ENCODE measurements around the gene RNF220. TPM values are rescaled to one million over a fixed set of nuclear protein-coding genes. Genes with fewer than 3 reads are reported as not detected.
A peak's percentile ranks its signal among the peaks of the same experiment; 100 is the strongest.

Gene RNF220
- total and polyA plus RNA-seq, 2 of the 13 experiments (the other 11 are each of a cell fraction or from before 2014, with no cell fraction given): 48.2 to 72.1 TPM

DNA sequence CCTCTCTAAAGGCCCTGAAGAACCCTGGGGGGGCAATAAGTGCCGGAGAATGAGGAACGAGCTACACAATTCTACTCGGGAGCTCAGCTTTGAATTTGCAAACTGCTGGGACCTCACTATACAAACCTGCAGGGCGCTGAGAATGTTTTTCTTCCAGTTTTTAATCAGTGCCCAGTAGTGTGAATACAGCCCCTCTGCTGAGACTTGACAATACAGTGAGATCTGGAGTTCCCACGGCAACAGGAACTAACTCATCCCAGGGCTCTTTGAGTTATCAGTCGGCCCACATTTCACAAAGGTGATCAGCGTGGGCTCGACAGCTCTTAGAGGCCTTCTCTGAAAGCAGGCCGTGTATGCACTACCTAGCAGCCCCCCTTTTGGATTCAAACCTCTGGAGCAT, 227.5 kb downstream of the RNF220 start:
- Histone ChIP-seq H3K27me3 (ENCODE audit: control insufficient read depth in 1 of 2, insufficient read depth in 2 of 2, low read length in 2 of 2) (no peaks in the 10 kb centered on the region), H3K9me3 (ENCODE audit: low read length) (no peaks in the 10 kb centered on the region), H3K4me2 (ENCODE audit: low read depth, low read length) (peak overlapping the region; percentile 92), H2AFZ (ENCODE audit: low read length) (no peak overlapping the region), H3K79me2 (ENCODE audit: insufficient read depth, low read length) (peaks cover 21% of the 10 kb centered on the region), H4K20me1 (ENCODE audit: insufficient read depth, low read length) (no peaks in the 10 kb centered on the region), H3K9ac (ENCODE audit: insufficient read depth, low read depth, low read length) (peak overlapping the region; percentile 73), H3K27ac (ENCODE audit: extremely low read length, insufficient read depth, low read length) (peak overlapping the region; percentile 97), H3K4me3 (replicated peaks in 1 of 3; ENCODE audit: insufficient read depth in 1 of 3, low read depth in 2 of 3, low read length in 3 of 3) (peak overlapping the region; percentile 66 to 85 (median 76)), H3K36me3 (replicated peaks in 1 of 2; ENCODE audit: control insufficient read depth in 1 of 2, insufficient read depth in 2 of 2, low read length in 2 of 2) (peaks cover 29 to 47% of the 10 kb centered on the region in 2 experiments), H3K4me1 (ENCODE audit: insufficient read depth, low read length) (peaks cover 38% of the 10 kb centered on the region)
- ATAC-seq (peak; percentile 2; the same call in 1 of the 3 replicates), DNase-seq (ENCODE audit: low spot score) (no peak), FAIRE-seq (peak; percentile 42)
- CTCF ChIA-PET (ENCODE audit: low intra/inter-chr PET ratio, low total read pairs): no interaction called here
- TSS peak; percentile 65 for BruUV-seq (replicated peaks)
- WGBS (ENCODE audit: low lambda C conversion rate): 33% methylated on average over 7 of the region's 9 CpGs
- no peak for TF ChIP-seq ZNF639 (CRISPR knock-in tag; conservative IDR thresholded peaks at IDR 0.05)
- no peak for TF ChIP-seq ELK4 (CRISPR knock-in tag; IDR thresholded peaks at IDR 0.05; ENCODE audit: borderline replicate concordance)
- 0 out of 2 replicates have a peak, but pooled peaks have one; percentile 33 for TF ChIP-seq RFX3 (CRISPR knock-in tag; IDR thresholded peaks at IDR 0.05)
- TF ChIP-seq HNF1B (CRISPR knock-in tag; IDR thresholded peaks at IDR 0.05): 0 out of 2 replicates have a peak, but pooled peaks have one; percentile 26
- TF ChIP-seq ZC3H13 (CRISPR knock-in tag; IDR thresholded peaks at IDR 0.05): 0 out of 2 replicates have a peak, but pooled peaks have one; percentile 44
- peak; percentile 34; the same call in 1 of the 2 replicates for TF ChIP-seq ZNF501 (CRISPR knock-in tag; IDR thresholded peaks at IDR 0.05)
- TF ChIP-seq ZXDC (CRISPR knock-in tag; IDR thresholded peaks at IDR 0.05): no peak
- intact Hi-C loops (cut with micrococcal nuclease; ENCODE audit: unreplicated experiment): loop anchor here (5.0 kb wide), 1 partner anchor 575 kb away; the partner anchor contains the start of gene ZSWIM5
- POLR2A ChIA-PET: interaction anchor here (0.6 to 3.5 kb wide), 14 partner anchors 9 to 385 kb away, joined by 4 to 34 read pairs (median 9); partner anchors contain the start of genes ARMH1 and TMEM53
- in situ Hi-C loops (cut with HindIII; ENCODE audit: extremely low pct_ligation_motif_present, low pct_unique_long_range_greater_than_20kb): no loop called here
